ENCODE results near the gene BAG5. TPM values are rescaled to one million over a fixed set of nuclear protein-coding genes. Genes with fewer than 3 reads are reported as not detected.

The BAG5 gene
- total RNA-seq, 1 donor from 2014 or later, result 39.9 TPM

DNA sequence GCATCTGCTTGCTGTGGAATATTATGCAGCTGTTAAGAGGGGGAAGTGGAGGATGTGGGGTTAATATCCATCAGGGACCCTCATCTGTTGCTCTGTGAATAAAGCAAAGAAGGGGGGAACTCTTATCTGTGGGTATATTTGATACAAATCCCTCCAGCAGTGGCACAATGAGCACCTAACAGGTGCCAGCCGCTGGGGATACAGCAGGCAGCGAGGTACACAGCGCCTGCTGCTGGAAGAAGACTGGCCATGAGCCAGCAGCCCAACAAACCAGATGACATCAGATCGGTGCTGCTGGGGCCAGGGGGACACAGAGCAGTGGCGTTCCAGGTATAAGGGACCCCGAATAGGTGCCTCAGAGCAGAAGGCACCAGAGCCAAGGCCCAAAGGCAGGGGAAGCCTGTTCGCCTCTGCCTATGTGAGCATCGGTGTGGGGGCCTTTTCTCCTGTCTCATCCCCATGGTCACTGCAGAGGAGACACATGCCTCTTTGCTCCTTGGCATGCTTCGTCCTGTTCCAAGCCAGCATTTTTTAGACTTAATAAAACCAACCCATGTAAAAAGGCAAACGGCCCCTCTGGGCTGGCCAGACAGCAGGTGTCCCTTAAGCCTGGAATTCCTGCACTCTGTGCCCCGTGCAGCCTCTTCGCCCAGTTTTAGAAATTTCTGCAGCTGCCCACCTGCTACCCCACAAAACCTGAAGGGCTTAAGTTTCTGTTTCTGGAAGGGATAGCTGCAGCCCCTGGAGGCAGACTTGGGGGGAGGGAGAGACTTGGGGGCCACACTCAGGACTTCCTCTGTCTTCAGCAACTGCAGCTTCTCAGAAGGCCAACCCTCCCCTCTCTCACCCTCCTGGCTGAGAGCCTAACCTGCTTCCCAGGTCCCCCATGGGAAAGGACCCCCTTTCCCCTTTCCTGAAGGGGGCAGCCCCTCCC, 38.2 kb downstream of the BAG5 start:
- H3K36me3 Mint-ChIP-seq (ENCODE audit: low read depth, unreplicated experiment), result peaks cover 5% of the 10 kb centered on the region
- no peaks in the 10 kb centered on the region for H3K9me3 Mint-ChIP-seq (ENCODE audit: unreplicated experiment)
- H3K4me1 Mint-ChIP-seq (ENCODE audit: unreplicated experiment), result peaks cover 13% of the 10 kb centered on the region
- H3K27me3 Mint-ChIP-seq (ENCODE audit: unreplicated experiment), result peaks cover 14% of the 10 kb centered on the region
- H3K27ac Mint-ChIP-seq (ENCODE audit: unreplicated experiment), result no peak overlapping the region
- H3K4me3 Mint-ChIP-seq (ENCODE audit: unreplicated experiment), result peak overlapping the region; percentile 74
- DNase-seq (ENCODE audit: low spot score), result no peak
- TF ChIP-seq CTCF (IDR thresholded peaks at IDR 0.05; ENCODE audit: unreplicated experiment), result no peak

GRCh38 chr14:103523575-103523954, 38.9 kb downstream of the BAG5 start:
- TF ChIP-seq CTCF (IDR thresholded peaks at IDR 0.05; ENCODE audit: unreplicated experiment), result no peak

DNA sequence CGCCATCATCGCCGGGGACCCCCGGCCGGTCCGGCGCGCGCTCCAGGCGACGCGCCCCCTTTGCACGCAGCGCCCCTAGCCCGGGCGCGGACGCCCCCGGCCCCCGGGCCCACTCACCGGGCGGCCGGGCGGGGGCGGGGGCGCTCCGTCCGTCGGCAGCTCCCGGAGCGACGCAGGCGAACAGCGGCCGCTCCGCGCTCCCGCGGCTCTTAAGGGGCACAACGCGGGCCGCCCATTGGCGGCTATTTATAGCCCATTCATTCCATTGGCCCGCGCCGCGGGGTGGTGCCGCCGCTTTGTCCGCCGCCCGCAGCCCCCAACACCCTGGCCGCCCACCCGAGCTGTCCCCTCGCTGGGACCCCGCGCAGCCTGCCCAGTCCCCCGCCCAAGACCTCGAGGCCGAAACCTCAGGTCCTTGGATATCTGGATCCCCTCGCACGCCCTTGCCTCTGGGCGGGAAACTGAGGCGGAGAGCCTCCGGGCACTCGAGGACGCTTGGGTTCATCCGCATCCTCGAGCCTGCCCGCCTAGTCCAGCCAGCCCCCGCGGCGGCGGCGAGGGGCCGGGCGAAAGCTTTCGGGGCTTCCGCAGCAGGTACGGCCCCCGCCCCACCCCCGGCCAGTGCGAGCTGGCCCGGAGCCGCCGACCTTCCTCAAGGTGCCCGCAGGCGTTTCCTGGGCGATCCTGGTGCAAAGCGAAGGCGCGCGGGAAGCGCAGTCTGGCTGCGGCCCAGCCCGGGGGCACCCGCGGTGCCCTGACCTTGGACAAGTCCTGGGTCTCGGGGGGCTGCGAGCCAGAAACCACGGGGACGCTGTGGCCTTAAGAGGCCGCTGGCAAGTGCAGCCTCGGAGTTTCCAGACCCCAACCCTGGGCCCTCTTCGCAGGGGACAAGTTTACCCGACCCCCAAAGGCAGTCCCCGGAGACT, 39.5 kb downstream of the BAG5 start, which contains the start of gene CKB:
CKB (minus strand) TSS at position 182 of the 926 bp plus-strand sequence. CDS start 337 bp downstream, outside the sequence.
- Mint-ChIP-seq H3K27me3 (ENCODE audit: unreplicated experiment) (peaks cover 18% of the 10 kb centered on the region), H3K27ac (ENCODE audit: unreplicated experiment) (peak within 1 kb of the TSS; percentile 13), H3K4me3 (ENCODE audit: unreplicated experiment) (peak within 1 kb of the TSS; percentile 74), H3K36me3 (ENCODE audit: low read depth, unreplicated experiment) (peaks cover 5% of the 10 kb centered on the region), H3K4me1 (ENCODE audit: unreplicated experiment) (peaks cover 9% of the 10 kb centered on the region), H3K9me3 (ENCODE audit: unreplicated experiment) (no peaks in the 10 kb centered on the region)
- DNase-seq (ENCODE audit: low spot score), result no peak
- TF ChIP-seq CTCF (IDR thresholded peaks at IDR 0.05; ENCODE audit: unreplicated experiment), result no peak

More at GRCh38 chr14:103523575-103523954, 38.9 kb downstream of the BAG5 start:
- Mint-ChIP-seq H3K4me1 (ENCODE audit: unreplicated experiment) (peaks cover 13% of the 10 kb centered on the region), H3K27me3 (ENCODE audit: unreplicated experiment) (peaks cover 18% of the 10 kb centered on the region), H3K9me3 (ENCODE audit: unreplicated experiment) (no peaks in the 10 kb centered on the region), H3K4me3 (ENCODE audit: unreplicated experiment) (peak overlapping the region; percentile 74), H3K36me3 (ENCODE audit: low read depth, unreplicated experiment) (peaks cover 5% of the 10 kb centered on the region), H3K27ac (ENCODE audit: unreplicated experiment) (peak overlapping the region; percentile 13)
- no peak for DNase-seq (ENCODE audit: low spot score)

DNA sequence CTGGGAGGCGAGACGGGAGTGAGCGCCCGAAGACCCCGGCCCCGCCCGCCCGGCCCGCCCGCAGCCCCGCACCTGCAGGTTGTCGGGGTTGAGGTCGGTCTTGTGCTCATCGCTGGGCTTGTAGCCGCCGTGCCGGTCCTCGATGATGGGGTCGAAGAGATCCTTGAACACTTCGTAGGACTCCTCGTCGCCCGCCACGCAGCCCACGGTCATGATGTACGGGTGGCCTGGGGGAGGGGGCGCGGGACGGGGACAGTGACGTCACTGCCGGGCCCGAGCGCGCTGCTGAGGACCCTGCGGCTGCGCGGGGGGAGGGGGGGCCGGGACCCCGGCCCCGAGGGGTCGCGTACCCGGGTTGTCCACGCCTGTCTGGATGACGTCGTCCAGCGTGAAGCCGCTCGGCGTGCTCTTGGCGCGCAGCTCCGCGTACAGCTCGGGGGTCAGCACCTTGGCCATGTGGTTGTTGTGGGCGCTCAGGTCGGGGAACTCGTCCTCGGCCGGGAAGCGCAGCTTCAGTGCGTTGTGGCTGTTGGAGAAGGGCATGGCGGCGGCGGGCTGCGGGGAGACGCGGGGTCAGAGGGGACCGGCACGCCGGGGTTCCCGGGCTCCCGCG, 40.4 kb downstream of the BAG5 start:
- TF ChIP-seq CTCF (IDR thresholded peaks at IDR 0.05; ENCODE audit: unreplicated experiment), result no peak
- Mint-ChIP-seq H3K27ac (ENCODE audit: unreplicated experiment) (no peak overlapping the region), H3K27me3 (ENCODE audit: unreplicated experiment) (peaks cover 21% of the 10 kb centered on the region), H3K36me3 (ENCODE audit: low read depth, unreplicated experiment) (peaks cover 5% of the 10 kb centered on the region), H3K4me3 (ENCODE audit: unreplicated experiment) (no peak overlapping the region), H3K9me3 (ENCODE audit: unreplicated experiment) (no peaks in the 10 kb centered on the region), H3K4me1 (ENCODE audit: unreplicated experiment) (peaks cover 9% of the 10 kb centered on the region)
- DNase-seq (ENCODE audit: low spot score), result no peak
